ENCODE data around the gene CCNA1. TPM values are rescaled to one million over a fixed set of nuclear protein-coding genes. Genes with fewer than 3 reads are reported as not detected.

The CCNA1 gene
- polyA plus RNA-seq, 1 donor (not counting 4 experiments of a cell fraction or from before 2014, with no cell fraction given): 0.80 TPM

DNA sequence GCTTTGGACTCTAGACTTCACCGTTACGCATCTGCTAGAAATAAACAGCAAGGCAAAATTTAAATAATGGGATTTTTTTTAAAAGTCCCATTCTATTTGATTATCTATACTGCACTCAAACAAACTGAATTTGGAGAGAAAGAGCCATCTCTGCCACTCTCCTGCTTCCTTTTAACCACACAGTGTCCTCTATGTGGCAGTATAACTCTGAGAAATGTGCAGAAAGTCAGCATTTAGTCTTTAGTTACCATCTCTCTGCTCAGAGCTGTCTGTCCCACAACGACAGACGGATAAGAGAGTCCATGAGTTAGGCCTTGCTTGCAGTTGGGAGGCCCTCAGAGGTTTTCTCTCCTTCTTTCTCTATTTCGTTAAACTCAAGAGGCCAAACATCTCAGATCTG is 21.2 kb downstream of the CCNA1 start:
- no peak overlapping the region for H3K4me3 ChIP-seq (ENCODE audit: control insufficient read depth in 2 of 3, extremely low read depth in 1 of 3, insufficient read depth in 2 of 3, low read depth in 1 of 3, low read length in 3 of 3)
- no peaks in the 10 kb centered on the region for H4K20me1 ChIP-seq (ENCODE audit: control insufficient read depth, extremely low read depth, insufficient read depth, low read length)
- no peak overlapping the region for H3K27ac ChIP-seq (ENCODE audit: control insufficient read depth, insufficient read depth, low read length)
- dilution Hi-C loops (cut with MboI; ENCODE audit: extremely low pct_ligation_motif_present, low sequenced_read_pairs): no loop called here
- no peak overlapping the region for H3K4me2 ChIP-seq (ENCODE audit: control insufficient read depth, extremely low read depth, insufficient read depth, low read depth, low read length)
- TF ChIP-seq, protein P1, sequence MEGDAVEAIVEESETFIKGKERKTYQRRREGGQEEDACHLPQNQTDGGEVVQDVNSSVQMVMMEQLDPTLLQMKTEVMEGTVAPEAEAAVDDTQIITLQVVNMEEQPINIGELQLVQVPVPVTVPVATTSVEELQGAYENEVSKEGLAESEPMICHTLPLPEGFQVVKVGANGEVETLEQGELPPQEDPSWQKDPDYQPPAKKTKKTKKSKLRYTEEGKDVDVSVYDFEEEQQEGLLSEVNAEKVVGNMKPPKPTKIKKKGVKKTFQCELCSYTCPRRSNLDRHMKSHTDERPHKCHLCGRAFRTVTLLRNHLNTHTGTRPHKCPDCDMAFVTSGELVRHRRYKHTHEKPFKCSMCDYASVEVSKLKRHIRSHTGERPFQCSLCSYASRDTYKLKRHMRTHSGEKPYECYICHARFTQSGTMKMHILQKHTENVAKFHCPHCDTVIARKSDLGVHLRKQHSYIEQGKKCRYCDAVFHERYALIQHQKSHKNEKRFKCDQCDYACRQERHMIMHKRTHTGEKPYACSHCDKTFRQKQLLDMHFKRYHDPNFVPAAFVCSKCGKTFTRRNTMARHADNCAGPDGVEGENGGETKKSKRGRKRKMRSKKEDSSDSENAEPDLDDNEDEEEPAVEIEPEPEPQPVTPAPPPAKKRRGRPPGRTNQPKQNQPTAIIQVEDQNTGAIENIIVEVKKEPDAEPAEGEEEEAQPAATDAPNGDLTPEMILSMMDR (optimal IDR thresholded peaks at IDR 0.05 in 1 of 3, IDR thresholded peaks at IDR 0.05 in 1 of 3, conservative IDR thresholded peaks at IDR 0.05 in 1 of 3; ENCODE audit: extremely low read depth in 1 of 3, insufficient read depth in 2 of 3, low read length in 3 of 3): peak in 2 of 3 experiments; percentile 10 to 29
- no peak for TF ChIP-seq EZH2 (IDR thresholded peaks at IDR 0.05; ENCODE audit: low read length)
- no peaks in the 10 kb centered on the region for H3K9me3 ChIP-seq (ENCODE audit: control insufficient read depth, low read depth, low read length)
- H3K9ac ChIP-seq (ENCODE audit: control insufficient read depth, extremely low read depth, insufficient read depth, low read length): no peak overlapping the region
- FAIRE-seq (no peak), DNase-seq (ENCODE audit: low read depth, low spot score) (no peak)
- peaks cover 3% of the 10 kb centered on the region for H3K27me3 ChIP-seq (ENCODE audit: control insufficient read depth, extremely low read depth, insufficient read depth, low read length)
- H3K36me3 ChIP-seq (ENCODE audit: control insufficient read depth in 2 of 2, extremely low read depth in 1 of 2, insufficient read depth in 2 of 2, low read length in 2 of 2): no peaks in the 10 kb centered on the region
- peaks cover 3% of the 10 kb centered on the region for H3K4me1 ChIP-seq (ENCODE audit: control insufficient read depth, extremely low read depth, insufficient read depth, low read length)
- H3K79me2 ChIP-seq (ENCODE audit: control insufficient read depth, insufficient read depth, low read length): no peaks in the 10 kb centered on the region
- H2AFZ ChIP-seq (ENCODE audit: control insufficient read depth, low read length): no peak overlapping the region
- no peaks in the 10 kb centered on the region for H3K9me1 ChIP-seq (ENCODE audit: control insufficient read depth, extremely low read depth, insufficient read depth, low read length)

DNA sequence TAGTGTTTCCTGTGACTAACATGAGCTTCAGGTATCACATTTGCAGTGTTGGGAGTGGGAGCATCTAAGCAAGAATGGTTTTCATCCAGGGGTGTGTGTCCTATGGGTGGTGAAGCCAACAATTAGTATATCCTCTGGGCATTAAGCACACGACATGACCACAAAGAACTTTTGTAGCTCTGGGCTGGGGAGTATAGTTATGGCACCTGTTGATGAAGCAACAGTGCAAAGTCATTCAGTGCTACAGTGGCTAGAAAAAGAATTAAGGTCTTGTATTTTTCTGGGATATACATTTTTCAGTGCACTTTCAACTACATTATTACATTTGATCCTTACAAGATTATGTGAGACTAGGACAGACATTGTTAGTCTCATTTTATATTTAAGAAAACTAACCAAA is 21.8 kb downstream of the CCNA1 start:
- H3K36me3 ChIP-seq (ENCODE audit: control insufficient read depth in 2 of 2, extremely low read depth in 1 of 2, insufficient read depth in 2 of 2, low read length in 2 of 2): no peaks in the 10 kb centered on the region
- no peaks in the 10 kb centered on the region for H3K9me3 ChIP-seq (ENCODE audit: control insufficient read depth, low read depth, low read length)
- no peak overlapping the region for H3K4me2 ChIP-seq (ENCODE audit: control insufficient read depth, extremely low read depth, insufficient read depth, low read depth, low read length)
- no peak overlapping the region for H3K4me3 ChIP-seq (ENCODE audit: control insufficient read depth in 2 of 3, extremely low read depth in 1 of 3, insufficient read depth in 2 of 3, low read depth in 1 of 3, low read length in 3 of 3)
- no peak overlapping the region for H3K27ac ChIP-seq (ENCODE audit: control insufficient read depth, insufficient read depth, low read length)
- no peaks in the 10 kb centered on the region for H3K79me2 ChIP-seq (ENCODE audit: control insufficient read depth, insufficient read depth, low read length)
- H2AFZ ChIP-seq (ENCODE audit: control insufficient read depth, low read length): no peak overlapping the region
- H3K4me1 ChIP-seq (ENCODE audit: control insufficient read depth, extremely low read depth, insufficient read depth, low read length): peaks cover 3% of the 10 kb centered on the region
- TF ChIP-seq, protein P1 (optimal IDR thresholded peaks at IDR 0.05 in 1 of 3, IDR thresholded peaks at IDR 0.05 in 1 of 3, conservative IDR thresholded peaks at IDR 0.05 in 1 of 3; ENCODE audit: extremely low read depth in 1 of 3, insufficient read depth in 2 of 3, low read length in 3 of 3): no peak
- no peak for TF ChIP-seq EZH2 (IDR thresholded peaks at IDR 0.05; ENCODE audit: low read length)
- no peaks in the 10 kb centered on the region for H4K20me1 ChIP-seq (ENCODE audit: control insufficient read depth, extremely low read depth, insufficient read depth, low read length)
- H3K9ac ChIP-seq (ENCODE audit: control insufficient read depth, extremely low read depth, insufficient read depth, low read length): no peak overlapping the region
- no peaks in the 10 kb centered on the region for H3K9me1 ChIP-seq (ENCODE audit: control insufficient read depth, extremely low read depth, insufficient read depth, low read length)
- H3K27me3 ChIP-seq (ENCODE audit: control insufficient read depth, extremely low read depth, insufficient read depth, low read length): peaks cover 3% of the 10 kb centered on the region
- DNase-seq (ENCODE audit: low read depth, low spot score): no peak
- dilution Hi-C loops (cut with MboI; ENCODE audit: extremely low pct_ligation_motif_present, low sequenced_read_pairs): no loop called here
- no peak for FAIRE-seq

Measured in keratinocyte (primary cell).